ENCODE measurements around the gene FXYD2. TPM values are rescaled to one million over a fixed set of nuclear protein-coding genes. Genes with fewer than 3 reads are reported as not detected.

The FXYD2 gene
- total RNA-seq, 1 experiment from 2014 or later, result not detected

GRCh38 chr11:117772360-117772759, 52.2 kb downstream of the FXYD2 start:
- Histone ChIP-seq H3K4me2 (no peak overlapping the region), H3K27ac (no peak overlapping the region), H3K27me3 (ENCODE audit: insufficient read depth, low read depth) (peaks cover 94% of the 10 kb centered on the region), H2AFZ (no peak overlapping the region), H3K9me3 (ENCODE audit: insufficient read depth, low read depth) (no peaks in the 10 kb centered on the region), H3F3A (ENCODE audit: insufficient read depth, low read depth) (no peaks in the 10 kb centered on the region), H3K9me2 (ENCODE audit: insufficient read depth) (no peaks in the 10 kb centered on the region), H3K79me2 (ENCODE audit: low read depth) (no peaks in the 10 kb centered on the region), H3K4me3 (no peak overlapping the region), H3K4me1 (replicated peaks; ENCODE audit: insufficient read depth) (no peaks in the 10 kb centered on the region), H3K36me3 (ENCODE audit: low read depth) (no peaks in the 10 kb centered on the region), H4K20me1 (ENCODE audit: insufficient read depth) (no peaks in the 10 kb centered on the region)
- DNase-seq, result no peak
- ChIA-PET CTCF (no interaction called here), POLR2A (ENCODE audit: unreplicated experiment) (no interaction called here)
- TF ChIP-seq EZH2 (IDR thresholded peaks at IDR 0.05; ENCODE audit: low read depth), result no peak
- TF ChIP-seq CTCF (conservative IDR thresholded peaks at IDR 0.05), result no peak
- BruUV-seq (replicated peaks), result no TSS peak
- intact Hi-C loops (cut with micrococcal nuclease; ENCODE audit: unreplicated experiment), result no loop called here

- Histone ChIP-seq H3K27me3 (ENCODE audit: insufficient read depth, low read depth) (peaks cover 94% of the 10 kb centered on the region), H2AFZ (no peak overlapping the region), H3K9me3 (ENCODE audit: insufficient read depth, low read depth) (no peaks in the 10 kb centered on the region), H3K4me2 (no peak overlapping the region), H3F3A (ENCODE audit: insufficient read depth, low read depth) (no peaks in the 10 kb centered on the region), H3K79me2 (ENCODE audit: low read depth) (no peaks in the 10 kb centered on the region), H3K4me1 (replicated peaks; ENCODE audit: insufficient read depth) (no peaks in the 10 kb centered on the region), H4K20me1 (ENCODE audit: insufficient read depth) (no peaks in the 10 kb centered on the region), H3K27ac (no peak overlapping the region), H3K36me3 (ENCODE audit: low read depth) (no peaks in the 10 kb centered on the region), H3K9me2 (ENCODE audit: insufficient read depth) (no peaks in the 10 kb centered on the region), H3K4me3 (no peak overlapping the region)
- DNase-seq, result no peak
- TF ChIP-seq CTCF (conservative IDR thresholded peaks at IDR 0.05) (no peak), EZH2 (IDR thresholded peaks at IDR 0.05; ENCODE audit: low read depth) (no peak)
- CTCF ChIA-PET, result no interaction called here
- intact Hi-C loops (cut with micrococcal nuclease; ENCODE audit: unreplicated experiment), result no loop called here
- POLR2A ChIA-PET (ENCODE audit: unreplicated experiment), result no interaction called here
- no TSS peak for BruUV-seq (replicated peaks)
These were observed 52.7 kb downstream of the FXYD2 start for GRCh38 chr11:117771841-117772240.

GRCh38 chr11:117771197-117771596, 53.3 kb downstream of the FXYD2 start:
- Histone ChIP-seq H2AFZ (no peak overlapping the region), H3K27ac (no peak overlapping the region), H3K27me3 (ENCODE audit: insufficient read depth, low read depth) (peaks cover 94% of the 10 kb centered on the region), H3K9me3 (ENCODE audit: insufficient read depth, low read depth) (no peaks in the 10 kb centered on the region), H3F3A (ENCODE audit: insufficient read depth, low read depth) (no peaks in the 10 kb centered on the region), H3K4me2 (no peak overlapping the region), H4K20me1 (ENCODE audit: insufficient read depth) (no peaks in the 10 kb centered on the region), H3K4me3 (no peak overlapping the region), H3K9me2 (ENCODE audit: insufficient read depth) (no peaks in the 10 kb centered on the region), H3K36me3 (ENCODE audit: low read depth) (no peaks in the 10 kb centered on the region), H3K79me2 (ENCODE audit: low read depth) (no peaks in the 10 kb centered on the region), H3K4me1 (replicated peaks; ENCODE audit: insufficient read depth) (no peaks in the 10 kb centered on the region)
- BruUV-seq (replicated peaks), result no TSS peak
- no peak for DNase-seq
- POLR2A ChIA-PET (ENCODE audit: unreplicated experiment), result no interaction called here
- no peak for TF ChIP-seq EZH2 (IDR thresholded peaks at IDR 0.05; ENCODE audit: low read depth)
- TF ChIP-seq CTCF (conservative IDR thresholded peaks at IDR 0.05), result no peak
- CTCF ChIA-PET, result no interaction called here
- intact Hi-C loops (cut with micrococcal nuclease; ENCODE audit: unreplicated experiment), result no loop called here

All from PC-9 (cell line).